ENCODE results near the gene PSMA5. TPM values are rescaled to one million over a fixed set of nuclear protein-coding genes. Genes with fewer than 3 reads are reported as not detected.

The PSMA5 gene
- total RNA-seq, 1 donor from 2014 or later: 99.8 TPM

GRCh38 chr1:109394591-109395281 lies 31.5 kb downstream of the PSMA5 start:
- no peaks in the 10 kb centered on the region for H3K36me3 Mint-ChIP-seq (ENCODE audit: low read depth)

GRCh38 chr1:109393617-109394233 lies 32.5 kb downstream of the PSMA5 start:
- peaks cover 81% of the 10 kb centered on the region for H3K4me1 Mint-ChIP-seq
- no peaks in the 10 kb centered on the region for H3K36me3 Mint-ChIP-seq (ENCODE audit: low read depth)
- H3K4me3 Mint-ChIP-seq: peak overlapping the region; percentile 54
- no peak for DNase-seq (ENCODE audit: low read depth, low spot score)
- no peaks in the 10 kb centered on the region for H3K9me3 Mint-ChIP-seq
- H3K27me3 Mint-ChIP-seq (ENCODE audit: low read depth): peaks cover 4% of the 10 kb centered on the region
- TF ChIP-seq CTCF (conservative IDR thresholded peaks at IDR 0.05): no peak
- no peak overlapping the region for H3K27ac Mint-ChIP-seq (ENCODE audit: unreplicated experiment)

More at GRCh38 chr1:109394591-109395281, 31.5 kb downstream of the PSMA5 start:
- peaks cover 4% of the 10 kb centered on the region for H3K27me3 Mint-ChIP-seq (ENCODE audit: low read depth)
- no peak overlapping the region for H3K27ac Mint-ChIP-seq (ENCODE audit: unreplicated experiment)
- TF ChIP-seq CTCF (conservative IDR thresholded peaks at IDR 0.05): no peak
- peak overlapping the region; percentile 96 for H3K4me3 Mint-ChIP-seq
- H3K9me3 Mint-ChIP-seq: no peaks in the 10 kb centered on the region
- DNase-seq (ENCODE audit: low read depth, low spot score): no peak
- peaks cover 86% of the 10 kb centered on the region for H3K4me1 Mint-ChIP-seq

- H3K4me3 Mint-ChIP-seq: peak overlapping the region; percentile 54
- DNase-seq (ENCODE audit: low read depth, low spot score): peak; percentile 33
- H3K9me3 Mint-ChIP-seq: no peaks in the 10 kb centered on the region
- peak overlapping the region; percentile 0 for H3K27ac Mint-ChIP-seq (ENCODE audit: unreplicated experiment)
- H3K36me3 Mint-ChIP-seq (ENCODE audit: low read depth): no peaks in the 10 kb centered on the region
- H3K4me1 Mint-ChIP-seq: peaks cover 74% of the 10 kb centered on the region
- no peak for TF ChIP-seq CTCF (conservative IDR thresholded peaks at IDR 0.05)
- H3K27me3 Mint-ChIP-seq (ENCODE audit: low read depth): peaks cover 4% of the 10 kb centered on the region
These were observed 33.2 kb downstream of the PSMA5 start for GRCh38 chr1:109392788-109393616.

GRCh38 chr1:109392037-109392787 lies 34.0 kb downstream of the PSMA5 start:
- peak overlapping the region; percentile 54 for H3K4me3 Mint-ChIP-seq
- peaks cover 4% of the 10 kb centered on the region for H3K27me3 Mint-ChIP-seq (ENCODE audit: low read depth)
- no peak for TF ChIP-seq CTCF (conservative IDR thresholded peaks at IDR 0.05)
- no peaks in the 10 kb centered on the region for H3K9me3 Mint-ChIP-seq
- no peak overlapping the region for H3K27ac Mint-ChIP-seq (ENCODE audit: unreplicated experiment)
- DNase-seq (ENCODE audit: low read depth, low spot score): no peak
- H3K4me1 Mint-ChIP-seq: peaks cover 73% of the 10 kb centered on the region
- H3K36me3 Mint-ChIP-seq (ENCODE audit: low read depth): no peaks in the 10 kb centered on the region

GRCh38 chr1:109391626-109392025 lies 34.6 kb downstream of the PSMA5 start:
- no peak for DNase-seq (ENCODE audit: low read depth, low spot score)
- Mint-ChIP-seq H3K27me3 (ENCODE audit: low read depth) (peaks cover 3% of the 10 kb centered on the region), H3K4me1 (peaks cover 68% of the 10 kb centered on the region), H3K4me3 (peak overlapping the region; percentile 36), H3K27ac (ENCODE audit: unreplicated experiment) (no peak overlapping the region), H3K9me3 (no peaks in the 10 kb centered on the region), H3K36me3 (ENCODE audit: low read depth) (no peaks in the 10 kb centered on the region)
- no peak for TF ChIP-seq CTCF (conservative IDR thresholded peaks at IDR 0.05)
